Gastroesophageal sphincter (tissue), 4 donors: ENCODE data around the gene PBRM1. TPM values are rescaled to one million over a fixed set of nuclear protein-coding genes. Genes with fewer than 3 reads are reported as not detected.

ENCODE experiments used
- ATAC-seq: fragments of 150-250 bp; one replicate; pipeline ENCODE4 v1.9.1; 2016; ENCODE audit warnings: mild to moderate bottlenecking, moderate library complexity
- H3K27ac ChIP-seq, 4 donors: fragments of 200-600 bp; sonication (generic) in 3 of 4; 1 replicate in 3 of 4; 2 replicates in 1 of 4; pipeline ENCODE4 v1.5.1; 2016 to 2019
- H3K27me3 ChIP-seq: fragments of 200-600 bp; sonication (generic); one replicate; pipeline ENCODE4 v1.5.1; 2019
- H3K36me3 ChIP-seq, 2 donors: fragments of 200-600 bp; sonication (generic); one replicate each; pipeline ENCODE4 v1.5.1; 2019; ENCODE audit warnings: control low read depth in 1 of 2
- H3K4me1 ChIP-seq, 3 donors: fragments of 200-600 bp; sonication (generic); 1 replicate in 2 of 3; 2 replicates in 1 of 3; pipeline ENCODE4 v1.5.1; 2016 to 2019; ENCODE audit warnings: control low read depth in 2 of 3
- H3K4me3 ChIP-seq, 2 donors: fragments of 200-600 bp; sonication (generic); one replicate each; pipeline ENCODE4 v1.5.1; 2019; ENCODE audit warnings: mild to moderate bottlenecking in 1 of 2, moderate library complexity in 1 of 2
- H3K9me3 ChIP-seq, 3 donors: fragments of 200-600 bp; sonication (generic); one replicate each; pipeline ENCODE4 v1.5.1; 2017 to 2019; ENCODE audit warnings: control low read depth in 2 of 3
- EP300 ChIP-seq: sonication (generic); formaldehyde crosslinking; IDR thresholded peaks from one replicate; pipeline ENCODE4 v1.6.1; 2017; ENCODE audit warnings: antibody characterized with exemption, mild to moderate bottlenecking
- POLR2A ChIP-seq, 2 donors: fragments of 450-650 bp; IDR thresholded peaks; one replicate each; pipeline ENCODE4 v1.6.1; 2017; ENCODE audit warnings: antibody characterized with exemption in 2 of 2, mild to moderate bottlenecking in 2 of 2, moderate library complexity in 1 of 2
- POLR2AphosphoS5 ChIP-seq: sonication (generic); formaldehyde crosslinking; IDR thresholded peaks from one replicate; pipeline ENCODE4 v1.6.1; 2017; ENCODE audit warnings: antibody characterized with exemption
- WGBS, 2 donors: methylation state at CpG; one replicate each; pipeline ENCODE4 v1.1.5; 2018; ENCODE audit warnings: low coverage in 1 of 2; 5-methylcytosine and 5-hydroxymethylcytosine counted together
- total RNA-seq, 4 donors: library from RNA; depleted of rRNA; stranded (reverse); fragments of >200 nt; gene quantifications; one replicate each; pipeline ENCODE4 v1.1.0, GENCODE V29; 2016
- TF ChIP-seq, protein P1 (sequence below), 4 experiments: fragments of 200-600 bp in 2 of 4; fragments of 450-650 bp in 2 of 4; sonication (generic) in 1 of 4; IDR thresholded peaks; one replicate each; pipeline ENCODE4 v1.5.1; 2017 to 2019; ENCODE audit warnings: antibody characterized with exemption in 4 of 4, mild to moderate bottlenecking in 2 of 4, moderate library complexity in 2 of 4

PBRM1 gene
- total RNA-seq, 4 donors from 2014 or later: 73.9 to 105 (median 98.4) TPM

- ATAC-seq: no peak
- Histone ChIP-seq H3K27ac (no peak overlapping the region), H3K36me3 (peaks cover 0 to 97% of the 10 kb centered on the region in 2 donors), H3K4me3 (no peak overlapping the region), H3K27me3 (no peaks in the 10 kb centered on the region), H3K4me1 (no peaks in the 10 kb centered on the region), H3K9me3 (no peaks in the 10 kb centered on the region)
- WGBS, 2 donors: 56 to 83% methylated on average over 1 of the region's 1 CpG
- TF ChIP-seq POLR2A (IDR thresholded peaks at IDR 0.05) (no peak), POLR2AphosphoS5 (no peak), EP300 (no peak)
- TF ChIP-seq, protein P1, sequence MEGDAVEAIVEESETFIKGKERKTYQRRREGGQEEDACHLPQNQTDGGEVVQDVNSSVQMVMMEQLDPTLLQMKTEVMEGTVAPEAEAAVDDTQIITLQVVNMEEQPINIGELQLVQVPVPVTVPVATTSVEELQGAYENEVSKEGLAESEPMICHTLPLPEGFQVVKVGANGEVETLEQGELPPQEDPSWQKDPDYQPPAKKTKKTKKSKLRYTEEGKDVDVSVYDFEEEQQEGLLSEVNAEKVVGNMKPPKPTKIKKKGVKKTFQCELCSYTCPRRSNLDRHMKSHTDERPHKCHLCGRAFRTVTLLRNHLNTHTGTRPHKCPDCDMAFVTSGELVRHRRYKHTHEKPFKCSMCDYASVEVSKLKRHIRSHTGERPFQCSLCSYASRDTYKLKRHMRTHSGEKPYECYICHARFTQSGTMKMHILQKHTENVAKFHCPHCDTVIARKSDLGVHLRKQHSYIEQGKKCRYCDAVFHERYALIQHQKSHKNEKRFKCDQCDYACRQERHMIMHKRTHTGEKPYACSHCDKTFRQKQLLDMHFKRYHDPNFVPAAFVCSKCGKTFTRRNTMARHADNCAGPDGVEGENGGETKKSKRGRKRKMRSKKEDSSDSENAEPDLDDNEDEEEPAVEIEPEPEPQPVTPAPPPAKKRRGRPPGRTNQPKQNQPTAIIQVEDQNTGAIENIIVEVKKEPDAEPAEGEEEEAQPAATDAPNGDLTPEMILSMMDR (IDR thresholded peaks at IDR 0.05): no peak
Observed at GRCh38 chr3:52650439-52650838, 35.3 kb downstream of the PBRM1 start.

- TF ChIP-seq, protein P1 (IDR thresholded peaks at IDR 0.05): no peak
- TF ChIP-seq EP300: no peak
- TF ChIP-seq POLR2AphosphoS5: no peak
- TF ChIP-seq POLR2A (IDR thresholded peaks at IDR 0.05): no peak
- peaks cover 0 to 97% of the 10 kb centered on the region in 2 donors for H3K36me3 ChIP-seq
- H3K4me3 ChIP-seq: no peak overlapping the region
- H3K4me1 ChIP-seq: no peaks in the 10 kb centered on the region
- H3K27me3 ChIP-seq: no peaks in the 10 kb centered on the region
- 76 to 81% methylated on average over 2 to 5 of the region's 5 CpGs for WGBS, 2 donors
- no peaks in the 10 kb centered on the region for H3K9me3 ChIP-seq
- H3K27ac ChIP-seq: peak overlapping the region in 2 of 4 donors; percentile 30 to 65
- ATAC-seq: peak; percentile 73
Observed at GRCh38 chr3:52649461-52650210, 36.1 kb downstream of the PBRM1 start.

DNA sequence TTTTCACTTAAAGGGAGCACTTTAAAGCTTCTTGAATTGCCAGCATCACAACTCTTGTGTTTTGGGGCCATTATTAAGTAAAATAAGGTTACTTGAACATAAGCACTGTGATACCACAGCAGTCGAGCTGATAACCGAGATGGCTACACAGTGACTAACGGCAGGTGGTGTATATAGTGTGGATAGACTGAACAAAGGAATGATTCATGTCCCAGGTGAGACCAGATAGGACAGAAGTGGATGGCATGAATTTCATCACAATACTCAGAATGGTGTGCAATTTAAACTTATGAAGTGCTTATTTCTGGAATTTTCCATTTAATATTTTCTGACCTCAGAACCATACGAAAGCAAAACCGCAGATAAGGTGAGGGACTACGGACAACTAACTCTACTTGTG, 40.2 kb downstream of the PBRM1 start:
- no peaks in the 10 kb centered on the region for H3K4me1 ChIP-seq
- no peaks in the 10 kb centered on the region for H3K27me3 ChIP-seq
- H3K4me3 ChIP-seq: no peak overlapping the region
- peaks cover 0 to 97% of the 10 kb centered on the region in 2 donors for H3K36me3 ChIP-seq
- H3K9me3 ChIP-seq: no peaks in the 10 kb centered on the region
- WGBS, 2 donors: 91 to 98% methylated on average over 5 to 6 of the region's 6 CpGs
- no peak for ATAC-seq
- H3K27ac ChIP-seq: no peak overlapping the region
- no peak for TF ChIP-seq POLR2A (IDR thresholded peaks at IDR 0.05)
- no peak for TF ChIP-seq POLR2AphosphoS5
- TF ChIP-seq EP300: no peak
- TF ChIP-seq, protein P1 (IDR thresholded peaks at IDR 0.05): no peak

DNA sequence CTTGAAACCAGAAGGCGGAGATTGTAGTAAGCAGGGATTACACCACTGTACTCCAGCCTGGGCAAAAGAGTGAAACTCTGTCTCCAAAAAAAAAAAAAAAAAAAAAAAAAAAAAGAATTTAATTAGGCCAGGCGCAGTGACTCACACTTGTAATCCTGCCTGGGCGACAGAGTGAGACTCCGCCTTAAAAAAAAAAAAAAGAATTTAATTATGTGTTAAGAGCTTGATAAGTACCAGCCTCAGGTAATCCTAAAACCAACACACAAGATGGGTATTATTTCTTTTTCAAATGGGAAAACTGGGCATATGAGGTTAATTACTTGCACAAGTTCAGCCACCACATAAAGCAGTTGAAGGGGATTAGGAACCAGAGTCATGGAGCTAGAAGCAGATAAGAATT, 49.0 kb downstream of the PBRM1 start:
- 14% methylated on average over 2 of the region's 4 CpGs; no CpG with 5 or more reads in 1 of the 2 donors for WGBS, 2 donors
- peaks cover 0 to 94% of the 10 kb centered on the region in 2 donors for H3K36me3 ChIP-seq
- TF ChIP-seq, protein P1 (IDR thresholded peaks at IDR 0.05): no peak
- TF ChIP-seq POLR2AphosphoS5 (no peak), EP300 (no peak), POLR2A (IDR thresholded peaks at IDR 0.05) (no peak)
- H3K27ac ChIP-seq: peak overlapping the region in 1 of 4 donors; percentile 30
- H3K9me3 ChIP-seq: no peaks in the 10 kb centered on the region
- no peaks in the 10 kb centered on the region for H3K27me3 ChIP-seq
- no peak for ATAC-seq
- no peak overlapping the region for H3K4me3 ChIP-seq
- H3K4me1 ChIP-seq: no peaks in the 10 kb centered on the region

- Histone ChIP-seq H3K4me3 (no peak overlapping the region), H3K4me1 (peaks cover 0 to 8% (median 0%) of the 10 kb centered on the region in 3 donors), H3K9me3 (no peaks in the 10 kb centered on the region), H3K36me3 (peaks cover 0 to 86% of the 10 kb centered on the region in 2 donors), H3K27me3 (no peaks in the 10 kb centered on the region), H3K27ac (no peak overlapping the region)
- no peak for TF ChIP-seq POLR2AphosphoS5
- WGBS, 2 donors: 86 to 92% methylated on average over 3 of the region's 3 CpGs
- ATAC-seq: no peak
Observed at GRCh38 chr3:52633786-52634185, 51.9 kb downstream of the PBRM1 start.
